SU-DHL-6 (cell line): ENCODE data around the gene FOXC2.

Experiments used
- H2AFZ ChIP-seq: fragments of 200-600 bp; sonication (generic); 2 replicates; pipeline ENCODE4 v1.6.1; 2014; ENCODE audit warnings: low read depth, mild to moderate bottlenecking, moderate library complexity, mixed read lengths, antibody characterized with exemption, low read length; ENCODE audit not compliant: severe bottlenecking
- H3F3A ChIP-seq: fragments of 200-600 bp; shearing (Covaris generic); 2 replicates; pipeline ENCODE4 v1.6.0; 2016; ENCODE audit warnings: antibody characterized with exemption, mild to moderate bottlenecking; ENCODE audit not compliant: insufficient read depth
- H3K27ac ChIP-seq: fragments of 200-600 bp; sonication (generic); 2 replicates; pipeline ENCODE4 v1.5.1; 2016; ENCODE audit warnings: low read depth, mild to moderate bottlenecking, low read length, moderate library complexity, mixed read lengths
- H3K27me3 ChIP-seq: fragments of 200-600 bp; sonication (generic), shearing (Covaris generic); 2 replicates; pipeline ENCODE4 v1.6.0; 2014; ENCODE audit warnings: mild to moderate bottlenecking, low read length
- H3K36me3 ChIP-seq: fragments of 200-600 bp; sonication (generic); 2 replicates; pipeline ENCODE4 v1.6.1; 2014; ENCODE audit warnings: mild to moderate bottlenecking, low read length, mixed read lengths
- H3K4me2 ChIP-seq: fragments of 300-600, 200-600 bp; shearing (Covaris generic), sonication (generic); 2 replicates; pipeline ENCODE4 v1.6.0; 2014; ENCODE audit warnings: low read length, low read depth, mild to moderate bottlenecking; ENCODE audit not compliant: poor library complexity, severe bottlenecking
- H3K4me3 ChIP-seq: fragments of 200-600 bp; sonication (generic); 2 replicates; pipeline ENCODE4 v1.5.1; 2014; ENCODE audit warnings: antibody characterized with exemption, low read length, mild to moderate bottlenecking, mixed read lengths; ENCODE audit not compliant: insufficient read depth, poor library complexity, severe bottlenecking
- H3K79me2 ChIP-seq: fragments of 200-600 bp; sonication (generic); 2 replicates; pipeline ENCODE4 v1.6.1; 2014; ENCODE audit warnings: mild to moderate bottlenecking, low read length, moderate library complexity; ENCODE audit not compliant: insufficient read depth
- H3K9ac ChIP-seq: fragments of 200-600 bp; sonication (generic); 2 replicates; pipeline ENCODE4 v1.7.0; 2014; ENCODE audit warnings: mild to moderate bottlenecking, low read length
- H3K9me2 ChIP-seq: fragments of 200-600 bp; sonication (generic); replicated peaks from 2 replicates; pipeline ENCODE4 v1.6.1; 2014; ENCODE audit warnings: low read length; ENCODE audit not compliant: insufficient read depth
- H3K9me3 ChIP-seq: fragments of 200-600 bp; sonication (generic); 2 replicates; pipeline ENCODE4 v1.6.1; 2014; ENCODE audit warnings: low read length, mixed read lengths; ENCODE audit not compliant: insufficient read depth
- H4K20me1 ChIP-seq: fragments of 200-600 bp; sonication (generic); 2 replicates; pipeline ENCODE4 v1.6.1; 2014; ENCODE audit warnings: low read depth, mild to moderate bottlenecking, antibody characterized with exemption, low read length, moderate library complexity, mixed read lengths
- EZH2phosphoT487 ChIP-seq: fragments of 200-600 bp; sonication (generic), shearing (Covaris generic); conservative IDR thresholded peaks from 2 replicates; pipeline ENCODE4 v1.6.1; 2018; ENCODE audit warnings: mild to moderate bottlenecking, antibody characterized with exemption, low read length, moderate library complexity, mixed read lengths
- TF ChIP-seq, protein P1 (sequence below): fragments of 200-600 bp; sonication (generic); IDR thresholded peaks from one replicate; pipeline ENCODE4 v1.5.1; 2017; ENCODE audit warnings: antibody characterized with exemption, mild to moderate bottlenecking, low read length, moderate library complexity; ENCODE audit not compliant: insufficient read depth, poor library complexity, severe bottlenecking

FOXC2 gene

DNA sequence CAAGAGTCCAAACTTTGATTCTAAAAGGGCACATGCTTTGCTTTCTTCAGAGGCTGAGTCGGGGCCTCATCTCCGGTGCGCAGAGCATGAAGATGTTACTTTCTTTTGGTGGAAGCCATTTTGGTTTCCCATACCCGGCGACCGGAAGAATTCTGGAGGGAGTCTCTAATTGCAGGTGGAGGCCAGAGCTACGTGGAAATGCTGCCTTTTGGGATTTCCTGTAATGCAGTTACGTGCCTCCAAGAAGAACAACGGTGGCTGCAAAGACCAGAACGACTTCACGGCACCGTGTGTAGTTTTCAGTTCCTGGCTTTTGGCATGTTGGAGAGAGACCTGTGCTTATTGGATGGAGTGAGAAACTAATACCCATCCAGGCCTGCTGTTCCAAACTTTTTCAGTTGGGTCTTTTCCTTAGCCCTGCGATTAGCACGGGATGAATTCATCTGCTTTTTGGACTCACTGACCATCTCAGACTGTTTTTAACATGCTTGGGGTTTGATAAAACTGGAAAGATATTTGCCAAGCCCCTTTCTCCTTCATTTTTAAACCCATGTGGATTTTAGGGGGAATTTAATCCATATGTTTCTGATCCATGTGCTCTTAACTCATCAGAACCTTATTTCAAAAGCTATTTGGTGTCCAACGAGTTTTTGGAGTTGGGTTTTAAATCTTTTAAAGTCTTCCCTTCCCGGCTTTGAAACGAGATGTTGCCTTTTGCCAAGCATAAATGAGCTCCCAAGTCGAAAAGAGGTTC is 30.7 kb downstream of the FOXC2 start:
- Histone ChIP-seq H4K20me1 (no peaks in the 10 kb centered on the region), H3K79me2 (no peaks in the 10 kb centered on the region), H3F3A (no peaks in the 10 kb centered on the region), H3K27me3 (no peaks in the 10 kb centered on the region), H3K9me2 (no peaks in the 10 kb centered on the region), H3K9me3 (no peaks in the 10 kb centered on the region), H3K4me2 (no peak overlapping the region), H3K36me3 (no peaks in the 10 kb centered on the region), H3K4me3 (no peak overlapping the region), H2AFZ (no peak overlapping the region), H3K9ac (no peak overlapping the region), H3K27ac (no peak overlapping the region)
- TF ChIP-seq, protein P1, sequence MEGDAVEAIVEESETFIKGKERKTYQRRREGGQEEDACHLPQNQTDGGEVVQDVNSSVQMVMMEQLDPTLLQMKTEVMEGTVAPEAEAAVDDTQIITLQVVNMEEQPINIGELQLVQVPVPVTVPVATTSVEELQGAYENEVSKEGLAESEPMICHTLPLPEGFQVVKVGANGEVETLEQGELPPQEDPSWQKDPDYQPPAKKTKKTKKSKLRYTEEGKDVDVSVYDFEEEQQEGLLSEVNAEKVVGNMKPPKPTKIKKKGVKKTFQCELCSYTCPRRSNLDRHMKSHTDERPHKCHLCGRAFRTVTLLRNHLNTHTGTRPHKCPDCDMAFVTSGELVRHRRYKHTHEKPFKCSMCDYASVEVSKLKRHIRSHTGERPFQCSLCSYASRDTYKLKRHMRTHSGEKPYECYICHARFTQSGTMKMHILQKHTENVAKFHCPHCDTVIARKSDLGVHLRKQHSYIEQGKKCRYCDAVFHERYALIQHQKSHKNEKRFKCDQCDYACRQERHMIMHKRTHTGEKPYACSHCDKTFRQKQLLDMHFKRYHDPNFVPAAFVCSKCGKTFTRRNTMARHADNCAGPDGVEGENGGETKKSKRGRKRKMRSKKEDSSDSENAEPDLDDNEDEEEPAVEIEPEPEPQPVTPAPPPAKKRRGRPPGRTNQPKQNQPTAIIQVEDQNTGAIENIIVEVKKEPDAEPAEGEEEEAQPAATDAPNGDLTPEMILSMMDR, result no peak
- TF ChIP-seq EZH2phosphoT487, result no peak

DNA sequence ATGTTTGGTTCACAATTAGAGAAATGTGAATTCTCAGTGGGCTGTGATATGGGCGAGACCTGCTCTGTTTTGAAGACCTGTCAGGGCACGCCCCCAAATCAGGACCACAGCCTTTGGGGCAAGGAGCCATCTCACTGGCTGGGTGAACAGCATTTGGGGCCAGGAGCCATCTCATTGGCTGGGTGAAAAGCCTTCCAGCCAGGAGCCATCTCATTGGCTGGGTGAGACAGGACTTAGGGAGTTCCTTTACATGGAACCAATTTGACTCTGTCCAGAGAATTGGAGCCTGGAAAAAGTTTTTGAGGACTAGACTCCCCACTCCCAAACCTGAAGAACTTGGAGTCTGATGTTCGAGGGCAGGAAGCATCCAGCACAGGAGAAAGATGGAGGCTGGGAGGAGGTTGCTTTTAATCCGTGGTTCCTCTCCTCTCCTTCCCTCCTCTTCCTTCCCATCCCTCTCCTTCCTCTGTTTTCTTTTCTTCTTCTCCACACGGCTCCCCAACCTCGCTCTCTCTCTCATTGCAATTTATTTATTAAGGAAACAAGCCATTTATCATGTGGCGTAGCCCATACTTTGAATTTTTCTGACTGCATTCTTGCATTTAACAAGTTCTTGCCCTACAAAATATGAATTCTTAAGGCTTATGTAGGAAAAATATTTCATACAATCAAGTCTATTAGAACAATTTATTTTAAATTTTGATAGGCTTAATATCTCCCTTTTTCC is 31.4 kb downstream of the FOXC2 start:
- H3K27me3 ChIP-seq, result no peaks in the 10 kb centered on the region
- no peak overlapping the region for H3K4me2 ChIP-seq
- no peak for TF ChIP-seq EZH2phosphoT487
- TF ChIP-seq, protein P1, result no peak
- H2AFZ ChIP-seq, result no peak overlapping the region
- H3F3A ChIP-seq, result no peaks in the 10 kb centered on the region
- no peak overlapping the region for H3K4me3 ChIP-seq
- H3K9ac ChIP-seq, result no peak overlapping the region
- no peak overlapping the region for H3K27ac ChIP-seq
- no peaks in the 10 kb centered on the region for H3K79me2 ChIP-seq
- no peaks in the 10 kb centered on the region for H3K9me3 ChIP-seq
- H4K20me1 ChIP-seq, result no peaks in the 10 kb centered on the region
- no peaks in the 10 kb centered on the region for H3K9me2 ChIP-seq
- no peaks in the 10 kb centered on the region for H3K36me3 ChIP-seq

DNA sequence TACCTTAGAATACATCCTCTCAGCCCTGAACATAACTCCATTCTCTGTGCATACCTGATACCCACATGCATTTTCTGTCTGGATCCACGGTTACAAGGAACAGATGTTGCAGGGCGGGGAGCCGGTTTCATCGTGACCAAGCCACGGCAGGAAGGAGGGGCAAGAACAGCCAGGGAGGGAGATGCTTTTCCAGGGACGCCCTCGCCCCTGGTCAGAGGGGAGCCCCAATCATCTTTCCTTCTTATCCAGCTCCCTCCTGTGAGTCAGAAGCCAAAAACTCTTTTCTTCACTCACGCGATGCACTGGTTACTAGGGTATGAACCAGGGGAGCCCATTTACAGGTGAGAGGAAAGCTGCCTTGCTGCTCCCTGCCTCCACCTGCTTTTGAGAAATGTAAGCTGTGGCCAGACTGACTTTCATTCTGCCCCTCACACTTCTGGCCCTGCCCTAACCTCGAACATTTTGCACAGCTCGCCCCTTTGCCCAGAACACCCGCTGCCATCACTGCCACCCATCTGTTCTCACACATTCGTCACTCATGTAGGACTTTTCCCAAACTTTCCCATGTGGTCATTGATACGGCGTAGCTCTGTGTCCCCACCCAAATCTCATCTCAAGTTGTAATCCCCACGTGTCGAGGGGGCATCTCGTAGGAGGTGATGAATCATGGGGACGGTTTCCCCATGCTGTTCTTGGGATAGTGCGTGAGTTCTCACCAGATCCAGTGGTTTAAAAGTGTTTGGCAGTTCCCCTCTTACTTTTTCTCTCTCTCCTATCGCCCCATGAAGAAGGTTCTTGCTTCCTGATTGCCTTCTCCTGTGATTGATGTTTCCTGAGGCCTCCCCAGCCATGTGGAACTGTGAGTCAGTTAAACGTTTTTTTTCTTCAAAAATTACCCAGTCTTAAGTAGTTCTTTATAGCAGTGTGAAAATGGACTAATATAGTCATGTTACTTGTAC is 32.3 kb downstream of the FOXC2 start:
- Histone ChIP-seq H3F3A (no peaks in the 10 kb centered on the region), H3K27me3 (no peaks in the 10 kb centered on the region), H3K9me2 (no peaks in the 10 kb centered on the region), H3K27ac (no peak overlapping the region), H3K79me2 (no peaks in the 10 kb centered on the region), H2AFZ (no peak overlapping the region), H4K20me1 (no peaks in the 10 kb centered on the region), H3K9me3 (no peaks in the 10 kb centered on the region), H3K4me3 (no peak overlapping the region), H3K36me3 (no peaks in the 10 kb centered on the region), H3K9ac (no peak overlapping the region), H3K4me2 (no peak overlapping the region)
- no peak for TF ChIP-seq EZH2phosphoT487
- TF ChIP-seq, protein P1, result no peak
